Ureter (tissue), 1 donor: ENCODE measurements around the gene CFAP92. TPM values are rescaled to one million over a fixed set of nuclear protein-coding genes. Genes with fewer than 3 reads are reported as not detected.

Experiments used
- DNase-seq: peaks from one replicate; pipeline ENCODE4 v3.0.0-alpha.2; 2020; ENCODE audit warnings: low spot score
- total RNA-seq: library from RNA; stranded (reverse); gene quantifications from one replicate; pipeline ENCODE4 v1.2.4, GENCODE V29; 2023
- donor health status: DM: yes; HTN: yes; CAD: no.

Gene CFAP92, protein sequence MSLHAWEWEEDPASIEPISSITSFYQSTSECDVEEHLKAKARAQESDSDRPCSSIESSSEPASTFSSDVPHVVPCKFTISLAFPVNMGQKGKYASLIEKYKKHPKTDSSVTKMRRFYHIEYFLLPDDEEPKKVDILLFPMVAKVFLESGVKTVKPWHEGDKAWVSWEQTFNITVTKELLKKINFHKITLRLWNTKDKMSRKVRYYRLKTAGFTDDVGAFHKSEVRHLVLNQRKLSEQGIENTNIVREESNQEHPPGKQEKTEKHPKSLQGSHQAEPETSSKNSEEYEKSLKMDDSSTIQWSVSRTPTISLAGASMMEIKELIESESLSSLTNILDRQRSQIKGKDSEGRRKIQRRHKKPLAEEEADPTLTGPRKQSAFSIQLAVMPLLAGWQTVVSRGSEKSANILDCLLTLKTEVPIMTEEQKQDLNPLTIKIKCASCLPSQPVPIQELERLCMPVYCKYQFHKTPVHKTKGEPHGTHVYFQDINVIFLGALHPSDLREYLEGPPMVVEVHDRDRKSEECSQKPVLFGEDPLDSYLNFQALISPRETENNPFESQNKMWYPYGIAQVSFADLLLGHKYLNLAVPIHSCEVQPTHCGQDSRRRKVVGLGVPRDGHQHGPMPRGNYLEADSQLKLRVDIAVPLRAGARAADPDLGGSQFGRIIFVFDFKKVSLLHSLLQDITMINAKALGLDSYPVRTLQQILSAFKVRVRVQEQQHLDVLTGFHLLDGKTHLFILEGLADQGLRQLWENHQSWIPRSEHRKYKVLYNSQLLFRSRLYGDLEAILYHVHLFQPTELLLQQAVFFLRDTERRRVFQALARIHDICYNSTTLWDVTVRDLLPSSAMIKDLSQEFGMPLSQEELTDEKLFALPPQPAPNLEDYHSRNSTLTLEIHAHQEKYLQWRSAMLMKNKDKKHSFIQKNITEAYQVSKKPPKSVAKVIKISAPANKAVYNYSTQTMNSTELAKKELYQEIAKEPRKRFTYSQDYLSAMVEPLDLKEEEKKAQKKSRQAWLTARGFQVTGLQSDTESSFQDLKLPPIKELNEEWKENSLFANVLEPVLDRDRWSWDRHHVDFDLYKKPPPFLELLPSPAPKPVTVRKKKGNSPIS
- 2.1 TPM for total RNA-seq

GRCh38 chr3:128993461-128994172 lies at the start of gene CFAP92:
CFAP92 (minus strand) TSS chr3:128994076; CDS start chr3:128993304, 772 bp downstream.
- DNase-seq: peak; percentile 91

DNA sequence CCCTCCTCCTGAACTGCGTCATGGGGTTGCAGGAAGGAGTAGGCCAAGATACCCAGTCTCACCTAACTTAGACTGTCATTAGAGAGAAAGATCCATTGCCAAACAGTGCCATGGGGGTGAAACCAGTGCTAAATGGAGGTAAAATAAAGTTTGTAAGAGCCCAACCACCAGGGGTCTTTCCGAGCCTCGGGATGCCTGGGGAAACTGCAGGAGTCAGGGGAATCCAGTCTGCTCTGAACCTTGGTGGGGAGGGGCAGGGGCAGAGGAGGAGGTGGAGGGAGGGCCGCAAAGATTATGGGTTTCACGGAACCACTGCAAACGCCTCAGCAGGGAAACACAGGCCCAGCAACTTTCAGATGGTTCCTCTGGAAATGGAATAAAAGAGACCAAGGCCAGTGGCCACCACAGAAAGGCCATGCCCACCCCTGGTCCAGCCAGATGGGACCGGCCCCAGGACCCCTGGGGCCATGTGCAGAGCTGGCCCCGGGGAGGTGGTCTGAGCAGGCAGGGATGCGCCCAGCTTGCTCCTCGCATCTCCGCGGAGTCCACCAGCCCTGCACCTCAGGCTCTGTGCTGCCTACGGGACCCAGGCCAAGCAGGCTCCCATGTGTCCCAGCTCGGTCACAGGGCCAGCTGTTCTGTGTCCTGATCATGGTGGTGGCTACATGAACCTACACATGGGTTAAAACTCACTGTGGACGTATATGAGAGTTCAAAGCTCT lies 46.9 kb upstream of the CFAP92 start:
- no peak for DNase-seq

DNA sequence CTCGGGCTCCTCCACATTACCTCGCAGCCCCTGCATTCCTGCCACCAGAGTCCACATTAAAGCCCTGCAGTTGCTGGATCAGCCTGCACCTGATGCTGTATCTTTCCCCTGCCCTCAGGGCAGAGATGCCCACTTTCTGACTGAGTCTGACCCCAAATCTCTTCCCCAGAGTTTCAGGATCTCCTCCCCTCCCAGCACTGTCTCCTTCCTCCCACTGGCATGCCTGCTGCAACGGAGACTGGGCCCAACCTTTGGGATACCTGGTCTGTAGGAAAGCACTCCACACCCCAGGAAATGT lies 46.1 kb upstream of the CFAP92 start:
- no peak for DNase-seq

DNA sequence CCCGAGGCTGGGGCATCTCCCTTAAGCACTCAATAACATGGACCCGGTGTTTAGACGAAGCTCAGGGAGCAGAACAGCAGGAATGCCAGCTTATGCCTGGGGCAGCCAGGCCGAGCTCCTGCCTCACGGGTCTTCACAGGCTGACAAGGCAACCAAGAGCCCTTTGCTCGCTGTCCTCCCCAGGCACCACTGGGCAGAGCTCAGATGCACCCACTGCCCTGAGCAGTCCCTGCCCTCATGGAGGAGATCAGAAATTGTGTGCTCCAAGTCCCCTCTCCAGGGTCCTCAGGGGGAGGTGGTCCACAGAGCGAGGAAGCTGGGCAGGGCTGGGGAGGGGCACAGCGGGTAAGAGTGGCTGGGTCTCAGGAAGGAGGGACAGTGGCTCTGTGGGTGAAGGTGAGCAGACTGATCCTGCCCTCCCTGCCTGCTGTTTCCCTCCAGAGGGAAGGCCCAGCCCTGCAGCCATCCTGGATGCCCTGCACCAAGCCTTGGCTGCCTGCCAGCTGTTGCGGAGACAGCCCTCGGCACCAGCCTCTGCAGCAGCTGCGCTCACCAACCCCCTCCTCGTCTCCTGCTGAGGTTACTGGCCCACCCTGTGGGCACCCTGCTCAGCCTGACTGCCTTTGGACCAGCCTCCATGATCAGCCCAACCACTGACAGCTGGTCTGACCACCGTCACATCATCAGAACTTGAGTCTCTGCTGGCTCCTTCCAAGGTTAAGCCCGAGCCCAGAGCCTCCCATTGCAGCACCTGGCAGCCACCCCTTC lies 45.6 kb upstream of the CFAP92 start:
- no peak for DNase-seq

DNA sequence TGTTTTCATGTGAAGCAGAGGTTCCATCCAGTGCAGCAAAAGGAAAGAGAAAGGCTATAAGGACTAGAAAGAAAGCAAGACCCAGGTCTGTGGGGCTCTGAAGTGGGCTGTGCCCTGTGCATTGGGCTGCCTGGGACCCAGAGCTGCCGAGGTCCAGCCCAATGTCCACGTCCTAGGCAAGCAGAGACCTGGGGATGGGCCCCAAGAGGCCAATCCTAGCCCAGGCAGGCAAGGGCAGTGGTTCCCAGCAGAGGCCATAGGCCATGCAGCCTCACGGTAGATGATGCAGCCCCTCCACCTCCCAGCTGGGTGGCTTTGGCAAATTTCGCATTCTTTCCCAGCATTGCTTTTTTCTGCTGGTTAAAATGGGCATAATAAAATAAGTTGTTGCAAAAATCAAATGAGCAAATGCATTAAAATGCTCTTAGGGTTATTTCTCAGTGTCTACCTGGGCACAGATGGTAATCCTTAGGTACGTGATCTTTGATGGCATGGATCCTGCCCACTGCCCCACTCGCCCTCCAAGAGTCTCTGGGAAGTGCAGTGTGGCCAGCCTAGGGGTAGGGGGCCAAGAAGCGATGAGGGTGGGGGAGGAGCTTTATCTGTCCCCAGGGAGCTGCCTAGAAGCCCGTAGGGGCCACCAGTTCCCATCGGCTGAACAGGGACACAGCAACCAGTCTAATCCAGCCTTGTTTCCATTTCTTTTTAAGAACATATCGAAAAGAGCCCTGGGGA lies 44.4 kb upstream of the CFAP92 start:
- DNase-seq: no peak

DNA sequence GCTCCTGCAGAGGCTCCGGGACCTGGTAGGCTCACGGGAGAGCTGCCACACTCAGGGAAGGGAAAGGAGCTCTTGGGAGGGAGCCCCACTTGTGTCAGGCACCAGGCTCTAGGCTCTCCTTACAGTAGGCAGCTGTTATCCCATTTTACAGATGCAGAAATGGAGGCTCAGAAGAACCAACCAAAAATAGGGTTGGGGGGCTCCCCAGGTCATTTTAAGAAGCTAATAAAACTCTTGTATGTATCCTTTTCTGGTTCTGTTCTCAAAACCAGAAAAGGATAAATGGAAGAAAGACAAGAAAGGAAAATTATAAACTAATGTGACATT lies 43.2 kb upstream of the CFAP92 start:
- DNase-seq: no peak

GRCh38 chr3:129036222-129037092 lies 42.6 kb upstream of the CFAP92 start:
- no peak for DNase-seq

- no peak for DNase-seq
Measured at GRCh38 chr3:129035360-129036221, 41.7 kb upstream of the CFAP92 start.

- no peak for DNase-seq
Measured at GRCh38 chr3:129034642-129035041, 40.8 kb upstream of the CFAP92 start.

DNA sequence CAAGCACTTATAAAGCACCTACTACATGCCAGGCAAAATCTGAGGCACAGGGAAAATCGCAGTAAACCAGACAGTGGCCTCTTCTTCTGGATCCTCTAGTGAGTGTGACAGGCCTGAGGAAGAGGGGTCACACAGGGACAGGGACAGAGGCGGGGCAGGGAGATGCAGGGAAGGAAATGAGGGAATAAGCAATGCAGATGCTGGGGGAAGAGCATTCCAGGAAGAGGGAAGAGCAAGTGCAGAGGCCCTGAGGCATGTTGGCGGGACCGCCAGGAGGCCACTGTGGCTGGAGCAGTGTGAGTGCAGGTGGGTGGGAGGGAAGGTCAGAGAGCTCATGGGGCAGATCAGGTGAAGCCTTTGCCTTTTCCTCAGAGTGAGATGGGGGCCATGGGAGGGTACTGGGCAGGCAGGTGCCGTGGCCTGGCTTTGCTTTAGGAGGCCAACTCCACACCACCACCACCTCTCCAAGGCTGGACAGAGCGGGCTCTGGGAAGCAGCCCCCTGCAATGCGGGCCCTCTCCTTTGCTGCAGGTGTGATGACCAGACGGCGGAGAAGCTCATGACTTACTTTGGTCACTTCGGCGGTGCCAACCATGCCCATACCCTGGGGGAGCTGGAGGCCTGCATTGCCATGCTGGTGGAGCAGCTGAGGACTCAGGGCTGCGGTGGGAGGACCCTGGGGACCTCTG lies 39.9 kb upstream of the CFAP92 start:
- DNase-seq: no peak

GRCh38 chr3:129033151-129033550 lies 39.3 kb upstream of the CFAP92 start:
- DNase-seq: no peak

GRCh38 chr3:129032716-129033115 lies 38.8 kb upstream of the CFAP92 start:
- no peak for DNase-seq

DNA sequence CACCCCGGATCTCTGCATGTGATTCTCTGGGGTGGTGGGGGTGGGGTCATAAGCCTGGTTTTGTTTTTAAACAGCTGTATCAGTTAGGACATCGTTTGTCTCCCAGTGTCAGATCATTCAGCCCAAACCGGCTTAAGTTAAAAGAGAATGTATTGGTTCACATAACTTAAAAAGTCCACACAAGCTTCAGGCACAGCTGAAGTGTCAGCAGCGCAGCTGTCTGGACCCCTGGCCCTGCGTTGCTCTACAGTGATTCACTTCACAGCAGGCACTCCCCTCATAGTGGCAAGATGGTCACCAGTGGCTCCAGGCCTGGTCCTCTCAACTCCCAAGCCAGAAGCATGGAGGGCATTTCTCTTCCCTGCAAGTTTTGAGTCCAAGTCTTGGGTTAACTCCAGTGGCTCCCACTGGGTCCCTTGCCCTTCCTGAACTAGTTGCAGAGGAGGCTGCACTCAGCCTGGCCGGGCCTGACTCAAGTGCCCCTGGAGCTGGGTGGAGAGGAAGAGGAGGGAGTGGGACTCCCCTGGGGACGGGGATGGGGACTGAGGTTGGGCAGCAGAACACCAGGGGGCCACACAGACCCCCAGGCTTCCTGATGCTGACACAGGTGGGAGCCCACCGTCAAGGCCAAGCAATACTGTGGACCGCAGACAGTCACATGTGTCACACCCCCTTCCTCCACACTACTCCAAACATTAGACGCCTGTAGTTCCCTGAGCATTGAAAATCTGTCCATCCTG lies 37.8 kb upstream of the CFAP92 start:
- DNase-seq: no peak

DNA sequence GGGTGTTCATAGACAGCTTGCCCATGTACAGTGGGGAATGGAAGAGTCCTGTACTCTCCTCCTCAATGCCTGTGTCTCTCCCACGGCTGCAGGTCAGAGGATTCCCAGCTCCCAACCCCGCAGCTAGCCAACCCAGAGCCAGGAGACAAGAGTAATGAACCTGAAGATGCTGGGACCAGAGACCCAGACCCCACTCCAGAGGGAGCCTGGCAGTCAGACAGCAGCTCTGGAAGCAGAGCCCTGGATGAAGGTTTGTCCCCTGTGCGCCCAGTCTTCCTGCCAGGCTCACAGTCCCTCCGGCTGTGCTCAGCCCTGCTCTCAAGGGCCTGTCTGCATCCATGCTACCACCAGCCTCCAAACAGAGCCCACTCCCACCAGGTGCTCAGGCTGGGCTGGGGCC lies 36.7 kb upstream of the CFAP92 start:
- no peak for DNase-seq

DNA sequence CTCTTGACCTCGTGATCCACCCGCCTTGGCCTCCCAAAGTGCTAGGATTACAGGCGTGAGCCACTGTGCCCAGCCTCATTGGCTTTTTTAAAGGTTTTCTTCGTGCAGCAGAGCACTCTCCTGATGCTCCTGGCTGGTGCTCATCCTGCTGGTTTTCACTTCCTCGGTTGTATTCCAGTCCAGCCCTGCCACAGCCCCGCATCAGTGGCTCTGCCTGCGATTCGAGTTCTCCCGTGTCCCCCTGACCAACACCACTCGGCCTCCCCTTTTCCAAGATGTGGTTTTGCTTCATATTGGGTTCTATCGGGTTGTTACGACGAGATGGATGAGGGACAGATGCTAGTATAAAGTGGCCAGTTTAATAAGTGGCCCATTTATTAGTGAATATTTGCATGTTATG lies 35.0 kb upstream of the CFAP92 start:
- DNase-seq: no peak

DNA sequence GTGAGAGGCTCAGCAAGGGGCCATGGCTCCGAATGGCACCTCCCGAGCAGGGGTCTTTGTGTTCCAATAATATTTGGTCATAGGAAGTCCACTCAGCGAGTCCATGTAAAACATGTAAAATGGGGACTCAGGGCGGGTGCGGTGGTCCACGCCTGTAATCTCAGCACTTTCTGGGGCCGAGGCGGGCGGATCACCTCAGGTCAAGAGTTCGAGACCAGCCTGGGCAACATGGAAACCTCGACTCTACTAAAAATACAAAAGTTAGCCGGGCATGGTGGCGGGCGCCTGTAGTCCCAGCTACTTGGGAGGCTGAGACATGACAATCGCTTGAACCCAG lies 33.6 kb upstream of the CFAP92 start:
- DNase-seq: no peak
